ENCODE measurements around the gene VCAM1.

The VCAM1 gene

GRCh38 chr1:100736746-100737145 lies 17.2 kb downstream of the VCAM1 start:
- H3K9me3 ChIP-seq (ENCODE audit: severe bottlenecking), result no peaks in the 10 kb centered on the region
- no peak for DNase-seq

GRCh38 chr1:100746542-100746932 lies 27.0 kb downstream of the VCAM1 start:
- H3K9me3 ChIP-seq (ENCODE audit: severe bottlenecking), result no peaks in the 10 kb centered on the region
- H3K4me3 ChIP-seq (ENCODE audit: low read depth, low read length), result no peak overlapping the region
- no peak for TF ChIP-seq CTCF (IDR thresholded peaks at IDR 0.05; ENCODE audit: low read depth, low read length)
- DNase-seq, result no peak
- H3K27ac ChIP-seq, result no peak overlapping the region
- no peaks in the 10 kb centered on the region for H3K27me3 ChIP-seq (ENCODE audit: insufficient read depth, low read depth, severe bottlenecking)
- H3K36me3 ChIP-seq, result no peaks in the 10 kb centered on the region

More at GRCh38 chr1:100736746-100737145, 17.2 kb downstream of the VCAM1 start:
- Histone ChIP-seq H3K27ac (no peak overlapping the region), H3K4me3 (ENCODE audit: low read depth, low read length) (no peak overlapping the region), H3K36me3 (no peaks in the 10 kb centered on the region), H3K27me3 (ENCODE audit: insufficient read depth, low read depth, severe bottlenecking) (no peaks in the 10 kb centered on the region)
- TF ChIP-seq CTCF (IDR thresholded peaks at IDR 0.05; ENCODE audit: low read depth, low read length), result no peak

- Histone ChIP-seq H3K27me3 (ENCODE audit: insufficient read depth, low read depth, severe bottlenecking) (no peaks in the 10 kb centered on the region), H3K27ac (no peak overlapping the region), H3K36me3 (no peaks in the 10 kb centered on the region), H3K4me3 (ENCODE audit: low read depth, low read length) (no peak overlapping the region), H3K9me3 (ENCODE audit: severe bottlenecking) (no peaks in the 10 kb centered on the region)
- no peak for DNase-seq
- no peak for TF ChIP-seq CTCF (IDR thresholded peaks at IDR 0.05; ENCODE audit: low read depth, low read length)
Measured at GRCh38 chr1:100747771-100748170, 28.2 kb downstream of the VCAM1 start.

GRCh38 chr1:100750005-100750885 lies 30.7 kb downstream of the VCAM1 start:
- Histone ChIP-seq H3K27ac (no peak overlapping the region), H3K9me3 (ENCODE audit: severe bottlenecking) (no peaks in the 10 kb centered on the region), H3K36me3 (no peaks in the 10 kb centered on the region), H3K27me3 (ENCODE audit: insufficient read depth, low read depth, severe bottlenecking) (no peaks in the 10 kb centered on the region), H3K4me3 (ENCODE audit: low read depth, low read length) (no peak overlapping the region)
- peak; percentile 10 for DNase-seq
- peak; percentile 25; the same call in 1 of the 2 replicates for TF ChIP-seq CTCF (IDR thresholded peaks at IDR 0.05; ENCODE audit: low read depth, low read length)

GRCh38 chr1:100752791-100753190 lies 33.2 kb downstream of the VCAM1 start:
- no peaks in the 10 kb centered on the region for H3K27me3 ChIP-seq (ENCODE audit: insufficient read depth, low read depth, severe bottlenecking)
- H3K36me3 ChIP-seq, result no peaks in the 10 kb centered on the region
- no peak for TF ChIP-seq CTCF (IDR thresholded peaks at IDR 0.05; ENCODE audit: low read depth, low read length)
- no peaks in the 10 kb centered on the region for H3K9me3 ChIP-seq (ENCODE audit: severe bottlenecking)
- H3K27ac ChIP-seq, result no peak overlapping the region
- no peak for DNase-seq
- no peak overlapping the region for H3K4me3 ChIP-seq (ENCODE audit: low read depth, low read length)
